Left cardiac atrium (tissue), 4 donors: Measurements from ENCODE around the gene SGCB. TPM values are rescaled to one million over a fixed set of nuclear protein-coding genes. Genes with fewer than 3 reads are reported as not detected.

Experiments
- ATAC-seq, 2 donors: fragments of 200-7000 bp; cut with Tn5 transposase; one replicate each; pipeline ENCODE4 v1.9.1; 2020; ENCODE audit warnings: mild to moderate bottlenecking in 2 of 2, moderate library complexity in 2 of 2
- DNase-seq: peaks from one replicate; pipeline ENCODE4 v3.0.0-alpha.2; 2020
- intact Hi-C, 2 donors: fragments of 100-400 bp; cut with DNase I; formaldehyde crosslinking; loops; one replicate each; pipeline versions ENCODE4 v1.14.1 to v1.15.1; 2022 to 2023
- total RNA-seq, 2 donors: library from RNA; stranded (reverse); fragmentation: NEBNext Ultra II Directional; extraction: Animal tissue kit (Norgen Biotek cat#: 25700); gene quantifications; one replicate each; pipeline ENCODE4 v1.2.1, GENCODE V29; 2021
- donor health status: DM: no; HTN: yes; CAD: no.
- donor health status: DM: no; HTN: yes; CAD: no; lungs with severe emphysema.
- donor health status: DM: yes; HTN: yes; CAD: no.
- donor health status: Dilated cardiomyopathy.

Gene SGCB
- total RNA-seq, 2 donors from 2014 or later = 73.0 to 74.5 TPM

- DNase-seq = no peak
- intact Hi-C loops = loop anchor here in 1 of 2 donors (5.0 kb wide), 1 partner anchor 193 kb away; the partner anchor contains the start of gene DCUN1D4
- no peak for ATAC-seq
Measured at GRCh38 chr4:52035190-52035589, 2.9 kb downstream of the SGCB start.

- intact Hi-C loops = no loop called here
- DNase-seq (no peak), ATAC-seq (no peak)
Measured at GRCh38 chr4:52032005-52032404, 6.1 kb downstream of the SGCB start.

- ATAC-seq = no peak
- intact Hi-C loops = loop anchor here (5.0 to 10.0 kb wide), 2 partner anchors 132 to 134 kb away; no protein-coding TSS in a partner anchor
- DNase-seq = no peak
Measured at GRCh38 chr4:52028970-52029369, 9.1 kb downstream of the SGCB start.

GRCh38 chr4:52019936-52020657, 18.0 kb downstream of the SGCB start, which contains the start of gene LRRC66:
Gene LRRC66, minus strand, starts transcription at chr4:52020363. Its CDS starts 2,750 bp downstream, at chr4:52017613.
- DNase-seq = no peak

GRCh38 chr4:52017814-52018213, 20.3 kb downstream of the SGCB start:
- no peak for ATAC-seq
- intact Hi-C loops = no loop called here
- no peak for DNase-seq

More at GRCh38 chr4:52019936-52020657, 18.0 kb downstream of the SGCB start, which contains the start of gene LRRC66:
- no peak for ATAC-seq
- intact Hi-C loops = loop anchor here in 1 of 2 donors (10.0 kb wide), 1 partner anchor 125 kb away; no protein-coding TSS in a partner anchor

GRCh38 chr4:52016981-52017380, 21.1 kb downstream of the SGCB start:
- intact Hi-C loops = no loop called here
- DNase-seq (no peak), ATAC-seq (no peak)

- intact Hi-C loops = no loop called here
- ATAC-seq = no peak
- no peak for DNase-seq
Measured at GRCh38 chr4:52015366-52015765, 22.7 kb downstream of the SGCB start.

GRCh38 chr4:52014903-52015302, 23.2 kb downstream of the SGCB start:
- DNase-seq = no peak
- ATAC-seq = no peak
- intact Hi-C loops = loop anchor here in 1 of 2 donors (5.0 kb wide), 1 partner anchor 113 kb away; no protein-coding TSS in a partner anchor

GRCh38 chr4:52012651-52013050, 25.4 kb downstream of the SGCB start:
- ATAC-seq = no peak
- intact Hi-C loops = loop anchor here in 1 of 2 donors (5.0 kb wide), 1 partner anchor 110 kb away; no protein-coding TSS in a partner anchor
- DNase-seq = no peak

GRCh38 chr4:52010986-52011385, 27.1 kb downstream of the SGCB start:
- intact Hi-C loops = loop anchor here in 1 of 2 donors (5.0 kb wide), 1 partner anchor 109 kb away; no protein-coding TSS in a partner anchor
- ATAC-seq = no peak

GRCh38 chr4:52006887-52007286, 31.2 kb downstream of the SGCB start:
- intact Hi-C loops = no loop called here
- ATAC-seq (no peak), DNase-seq (no peak)

More at GRCh38 chr4:52010986-52011385, 27.1 kb downstream of the SGCB start:
- no peak for DNase-seq

- no peak for ATAC-seq
- no peak for DNase-seq
- intact Hi-C loops = no loop called here
Measured at GRCh38 chr4:52005604-52006273, 32.4 kb downstream of the SGCB start.

- intact Hi-C loops = no loop called here
- DNase-seq (no peak), ATAC-seq (no peak)
Measured at GRCh38 chr4:52004414-52004813, 33.7 kb downstream of the SGCB start.

GRCh38 chr4:52001616-52002015, 36.5 kb downstream of the SGCB start:
- intact Hi-C loops = no loop called here
- ATAC-seq = no peak
- no peak for DNase-seq

- DNase-seq (no peak), ATAC-seq (no peak)
- intact Hi-C loops = no loop called here
Measured at GRCh38 chr4:51999250-51999649, 38.8 kb downstream of the SGCB start.

GRCh38 chr4:51998837-51999236, 39.3 kb downstream of the SGCB start:
- DNase-seq = no peak
- intact Hi-C loops = no loop called here
- no peak for ATAC-seq

- no peak for DNase-seq
- no peak for ATAC-seq
- intact Hi-C loops = no loop called here
Measured at GRCh38 chr4:51997647-51998046, 40.5 kb downstream of the SGCB start.

GRCh38 chr4:51995647-51996220, 42.4 kb downstream of the SGCB start:
- intact Hi-C loops = no loop called here
- ATAC-seq = no peak
- DNase-seq = no peak
